Amygdala (tissue), 56 donors: ENCODE results near the gene SCP2.

Experiments used
- DNase-seq, 56 donors: peaks; one replicate each; lab custom pipeline; 2025; lab: John Stamatoyannopoulos, UW

SCP2 gene

GRCh38 chr1:53062708-53063591 is 135.9 kb downstream of the SCP2 start:
- no peak for DNase-seq

DNA sequence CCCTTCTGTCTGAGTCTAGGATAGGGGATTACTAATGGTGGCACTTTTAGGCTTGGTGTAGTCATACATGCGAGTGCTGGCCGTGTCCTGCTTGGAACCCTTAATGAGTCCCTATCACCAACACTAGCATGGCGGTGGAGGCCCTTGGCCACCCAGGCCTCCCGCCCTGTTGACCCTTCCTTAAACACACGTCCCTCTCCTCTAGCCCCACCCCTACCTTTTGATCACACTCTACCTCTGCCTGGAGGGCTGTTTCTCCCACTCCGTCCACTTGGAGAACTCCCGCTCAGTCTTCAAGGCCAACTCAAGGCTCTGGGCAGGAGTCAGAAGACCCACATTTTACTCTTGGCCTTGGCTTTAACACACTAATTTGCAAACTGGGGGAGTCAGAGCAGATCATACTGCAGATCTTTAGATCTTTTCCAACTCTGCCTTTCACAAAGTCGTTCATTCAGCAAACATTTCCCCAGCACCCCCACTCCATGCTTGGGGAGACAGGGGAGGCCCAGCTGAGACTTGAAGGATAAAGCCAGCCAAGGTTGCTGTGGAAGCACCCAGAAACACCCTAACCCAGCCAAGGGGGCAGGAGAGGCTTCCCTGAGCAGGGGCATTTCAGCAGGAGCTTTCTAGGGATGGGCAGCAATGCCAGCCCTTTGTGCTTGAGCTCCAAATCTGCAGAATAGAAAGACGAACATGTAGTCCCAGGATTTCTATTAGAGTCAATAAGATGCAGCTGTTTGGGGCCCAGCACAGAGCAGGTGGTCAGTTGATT is 136.9 kb downstream of the SCP2 start:
- DNase-seq: no peak

DNA sequence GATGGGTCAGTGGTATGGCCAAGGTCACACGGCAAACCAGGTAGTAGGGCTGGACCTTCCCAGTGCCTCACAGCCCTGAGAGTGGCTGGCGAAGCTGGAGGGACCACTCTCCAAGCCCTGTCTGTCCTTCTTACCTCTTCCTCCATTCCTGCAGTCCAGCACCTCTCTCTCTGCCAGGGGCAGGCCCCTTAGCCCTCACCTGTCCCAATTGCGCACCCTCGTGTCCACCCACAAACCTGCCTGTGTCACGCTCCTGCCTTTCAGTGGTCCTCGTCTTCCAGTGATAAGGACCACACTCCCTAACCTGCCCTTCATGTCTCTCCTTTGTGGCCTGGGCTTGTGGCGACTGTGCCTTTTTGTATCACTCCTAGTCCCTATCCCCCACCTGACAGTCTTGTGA is 138.3 kb downstream of the SCP2 start:
- DNase-seq: no peak

- DNase-seq: no peak
These were observed 139.4 kb downstream of the SCP2 start for GRCh38 chr1:53066488-53066887.

GRCh38 chr1:53066891-53067738 is 140.0 kb downstream of the SCP2 start:
- no peak for DNase-seq

DNA sequence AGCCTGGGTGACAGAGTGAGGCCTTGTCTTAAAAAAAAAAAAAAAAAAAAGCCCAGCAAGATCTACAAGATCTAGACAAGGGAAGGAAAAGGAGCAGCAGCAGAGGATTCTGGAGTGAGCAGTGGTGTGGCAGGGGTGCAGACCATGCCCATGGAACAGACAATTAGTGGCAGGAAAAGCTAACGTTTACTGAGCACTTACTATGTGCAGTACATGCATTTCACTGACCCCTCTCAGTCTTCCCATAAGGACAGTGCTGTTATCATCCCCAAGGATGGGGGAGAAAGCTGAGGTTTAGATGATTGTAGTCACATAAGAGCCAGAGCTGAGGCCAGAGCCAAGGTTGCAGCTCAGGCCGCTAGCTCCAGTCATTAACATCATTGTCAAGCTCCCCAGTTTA is 140.8 kb downstream of the SCP2 start:
- DNase-seq: no peak

DNA sequence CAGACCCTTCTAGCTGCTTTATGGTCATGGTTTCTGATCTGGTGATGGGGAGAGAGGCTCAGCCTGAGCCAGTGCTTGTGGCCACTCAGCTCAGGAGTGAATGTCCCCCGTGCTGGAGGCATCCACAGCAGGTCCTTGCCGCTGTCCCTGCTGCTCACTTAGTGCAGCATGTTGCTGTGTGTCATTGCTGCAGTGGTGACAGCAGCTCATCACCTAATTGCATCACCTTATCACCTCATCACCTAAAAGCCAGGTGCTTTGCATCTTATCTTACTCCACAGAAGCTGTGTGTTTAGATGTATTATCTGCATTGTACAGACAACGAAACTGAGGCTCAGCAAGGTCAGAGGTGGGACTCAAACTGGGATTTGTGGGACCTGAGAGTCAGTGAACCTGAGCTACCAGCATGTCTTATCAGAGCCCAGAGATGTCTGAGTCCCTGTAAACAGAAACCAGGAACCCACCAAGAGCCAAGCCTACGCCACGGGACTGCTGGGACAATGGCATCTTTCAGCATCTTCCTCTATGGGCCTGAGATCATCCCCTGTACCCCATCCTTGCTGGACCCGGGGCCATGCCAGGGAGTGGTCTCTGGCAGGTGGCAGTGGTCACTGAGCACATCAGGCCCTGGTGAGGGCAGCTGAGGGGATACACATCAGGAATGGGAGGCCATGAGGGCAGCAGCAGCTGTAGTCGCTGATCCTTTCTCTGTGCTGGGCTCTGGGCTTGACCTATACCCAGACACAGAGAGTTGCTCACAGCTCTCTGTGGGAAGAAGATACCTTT is 141.4 kb downstream of the SCP2 start:
- no peak for DNase-seq

DNA sequence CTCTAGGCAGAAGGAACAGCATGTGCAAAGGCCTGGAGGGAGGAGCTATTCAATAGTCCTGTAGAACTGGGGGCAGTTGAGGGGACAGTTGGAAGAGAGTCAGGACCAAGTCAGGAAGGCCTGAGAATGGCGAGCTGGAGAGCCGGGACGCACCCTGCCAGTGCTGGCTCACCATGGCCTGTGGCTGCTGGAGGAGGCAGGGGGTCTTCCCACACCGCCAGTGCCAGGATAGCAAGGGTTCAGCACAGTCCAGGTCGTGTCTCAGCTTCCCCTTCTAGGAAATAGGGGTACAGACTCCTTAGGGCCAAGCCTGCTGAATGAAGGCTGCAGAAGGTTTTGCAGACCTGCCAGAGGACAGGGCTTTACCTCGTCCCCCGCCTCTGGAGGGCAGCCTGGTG is 142.2 kb downstream of the SCP2 start:
- no peak for DNase-seq

- DNase-seq: no peak
These were observed 142.7 kb downstream of the SCP2 start for GRCh38 chr1:53069663-53070327.

- no peak for DNase-seq
These were observed 143.5 kb downstream of the SCP2 start for GRCh38 chr1:53070621-53071020.

DNA sequence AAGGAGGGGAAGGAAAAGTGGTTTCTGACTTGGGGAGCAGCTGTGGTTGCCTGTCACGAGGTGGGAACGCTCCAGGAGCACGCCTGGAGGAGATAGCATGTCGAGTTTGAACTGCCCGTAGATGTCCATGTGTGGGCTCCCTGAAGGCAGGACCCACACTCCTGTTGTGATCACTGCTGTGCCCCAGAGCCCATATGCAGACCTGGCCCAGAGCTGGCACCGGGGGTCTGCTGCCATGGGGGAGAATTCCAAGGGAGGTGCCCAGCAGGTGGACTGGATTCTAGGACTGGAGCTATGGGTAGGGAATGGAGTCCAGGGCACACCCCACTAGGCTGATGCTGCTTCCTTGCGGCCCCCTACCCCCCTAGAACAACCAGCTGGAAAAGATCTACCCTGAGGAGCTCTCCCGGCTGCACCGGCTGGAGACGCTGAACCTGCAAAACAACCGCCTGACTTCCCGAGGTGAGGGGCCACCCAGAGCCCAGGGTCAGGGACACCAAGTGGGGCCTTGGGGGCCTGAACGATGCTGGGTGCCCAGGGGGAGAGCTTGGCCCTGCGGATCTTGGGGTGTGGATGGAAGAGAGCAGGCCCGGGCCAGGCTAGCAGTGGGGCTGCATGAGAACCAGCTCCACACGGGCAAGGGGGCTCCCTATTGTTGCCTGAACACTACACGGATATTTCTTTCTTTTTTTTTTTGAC is 144.2 kb downstream of the SCP2 start:
- DNase-seq: no peak

- DNase-seq: no peak
These were observed 144.8 kb downstream of the SCP2 start for GRCh38 chr1:53071915-53072314.

DNA sequence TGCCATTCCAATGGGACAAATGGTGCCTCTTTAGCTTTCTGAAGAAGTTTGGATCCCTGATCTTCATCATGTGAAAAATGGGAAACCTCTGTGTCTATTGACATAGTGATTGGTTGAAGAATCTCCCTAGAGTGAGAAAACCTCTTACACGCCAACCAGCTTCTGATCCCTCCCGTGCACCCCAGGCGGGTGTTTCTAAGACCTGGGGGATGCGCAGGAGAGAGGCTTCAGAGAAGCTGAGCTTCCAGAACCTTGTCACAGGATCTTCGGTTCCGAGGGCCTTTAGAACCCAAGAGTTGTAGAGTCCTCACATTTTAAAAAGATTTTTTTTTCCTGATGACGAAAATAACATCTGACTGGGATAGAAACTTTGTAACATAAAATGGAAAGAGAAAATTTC is 146.2 kb downstream of the SCP2 start:
- DNase-seq: no peak

GRCh38 chr1:53073868-53074311 is 146.8 kb downstream of the SCP2 start:
- peak in 7 of 56 donors; percentile 6 to 55 (median 19) for DNase-seq

DNA sequence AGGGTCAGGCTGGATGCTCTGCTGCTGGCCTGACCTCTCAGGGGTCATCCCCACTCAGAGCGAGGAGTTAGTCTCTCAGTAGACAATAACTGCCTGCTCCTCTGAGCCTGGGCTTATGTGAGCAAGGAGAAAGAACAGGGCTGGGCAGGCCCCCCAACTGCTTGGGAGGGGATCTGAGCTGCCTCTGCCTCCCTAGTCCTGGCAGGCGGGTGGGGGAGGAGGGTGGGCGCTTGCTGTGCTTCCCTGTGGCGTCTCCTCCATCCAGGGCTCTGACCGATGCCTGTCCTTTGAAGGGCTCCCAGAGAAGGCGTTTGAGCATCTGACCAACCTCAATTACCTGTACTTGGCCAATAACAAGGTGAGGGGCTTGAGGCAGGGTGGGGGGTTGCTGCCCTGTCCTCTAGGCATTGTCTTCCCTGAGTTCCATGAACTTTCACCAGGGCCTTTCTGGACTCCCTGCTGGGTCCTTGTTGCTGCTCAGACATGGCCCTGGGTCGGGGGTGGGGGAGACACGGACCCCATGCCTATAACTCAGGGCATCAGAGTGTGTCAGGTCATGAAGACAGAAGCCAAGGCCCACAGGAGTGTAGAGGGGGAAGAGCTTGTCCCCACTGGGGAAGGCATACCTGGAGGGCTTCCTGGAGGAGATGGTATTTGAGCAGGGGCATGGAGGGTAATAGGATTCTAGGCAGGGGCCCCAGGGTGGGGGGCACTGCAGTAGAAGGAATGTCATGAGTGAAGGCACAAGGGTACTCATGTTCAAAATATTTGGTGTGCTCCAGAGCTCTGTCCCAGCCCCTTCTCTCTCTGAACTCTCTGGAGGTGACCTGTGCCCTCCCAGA is 147.5 kb downstream of the SCP2 start:
- no peak for DNase-seq

- no peak for DNase-seq
These were observed 148.1 kb downstream of the SCP2 start for GRCh38 chr1:53075206-53075605.

DNA sequence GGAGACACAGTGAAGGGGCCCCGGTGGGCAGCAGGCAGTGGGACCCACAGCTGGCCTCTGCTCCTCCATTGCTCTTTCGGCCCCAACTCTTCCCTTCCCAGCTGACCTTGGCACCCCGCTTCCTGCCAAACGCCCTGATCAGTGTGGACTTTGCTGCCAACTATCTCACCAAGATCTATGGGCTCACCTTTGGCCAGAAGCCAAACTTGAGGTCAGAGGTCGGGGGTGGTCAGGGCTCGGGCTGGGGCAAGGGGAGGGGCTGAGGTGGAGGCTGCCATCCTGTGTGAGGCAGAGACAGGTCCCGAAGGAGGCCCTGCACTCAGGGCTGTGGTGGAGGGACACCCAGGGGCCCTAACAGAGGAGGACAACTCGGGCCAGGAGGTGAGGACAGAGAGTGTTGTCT is 148.7 kb downstream of the SCP2 start:
- DNase-seq: peak in 1 of 56 donors; percentile 21

GRCh38 chr1:53076165-53076564 is 149.1 kb downstream of the SCP2 start:
- no peak for DNase-seq
